HepG2 (cell line): Measurements from ENCODE around the gene EMP2. TPM values are rescaled to one million over a fixed set of nuclear protein-coding genes. Genes with fewer than 3 reads are reported as not detected.

Experiments
- CCDC6 ChIP-seq: sonication (generic); formaldehyde crosslinking; IDR thresholded peaks from 2 replicates; pipeline ENCODE4 v1.8.1; 2022; ENCODE audit warnings: mild to moderate bottlenecking, missing genetic modification reagents, moderate library complexity
- FOXA1 ChIP-seq, 2 experiments: fragments of 450-650 bp in 1 of 2; sonication (generic) in 1 of 2; formaldehyde crosslinking in 1 of 2; IDR thresholded peaks; 2 replicates each; pipeline versions ENCODE4 v1.4.0 to v1.6.1; 2016 to 2020; ENCODE audit warnings: missing genetic modification reagents in 1 of 2
- GATA4 ChIP-seq: sonication (generic); IDR thresholded peaks from 2 replicates; pipeline ENCODE4 v1.6.1; 2016; ENCODE audit warnings: antibody characterized with exemption, low read depth, borderline replicate concordance
- HNF4G ChIP-seq, 2 experiments: sonication (generic) in 1 of 2; formaldehyde crosslinking in 1 of 2; IDR thresholded peaks; 2 replicates each; pipeline versions ENCODE4 v1.4.0 to v1.6.1; 2011 to 2020; ENCODE audit warnings: borderline replicate concordance in 2 of 2, low read depth in 2 of 2, mild to moderate bottlenecking in 2 of 2, low read length in 1 of 2, missing genetic modification reagents in 1 of 2, moderate library complexity in 1 of 2
- KLF16 ChIP-seq, 2 experiments: sonication (generic) in 1 of 2; formaldehyde crosslinking in 1 of 2; IDR thresholded peaks; 2 replicates each; pipeline versions ENCODE4 v1.6.1 to v1.8.0; 2016 to 2023; ENCODE audit warnings: missing genetic modification reagents in 2 of 2, missing compliant biosample characterization in 1 of 2
- PRPF4 ChIP-seq: fragments of 200-400 bp; formaldehyde crosslinking; IDR thresholded peaks from 2 replicates; pipeline ENCODE4 v1.6.1; 2016; ENCODE audit warnings: low read length, low read depth; ENCODE audit not compliant: poor library complexity, severe bottlenecking
- SAP130 ChIP-seq: IDR thresholded peaks from 2 replicates; pipeline ENCODE4 v1.6.1; 2016; ENCODE audit warnings: low read depth
- TARDBP ChIP-seq: sonication (generic); formaldehyde crosslinking; IDR thresholded peaks from 2 replicates; pipeline ENCODE4 v1.8.0; 2022; ENCODE audit warnings: mild to moderate bottlenecking, missing genetic modification reagents
- UBTF ChIP-seq: sonication (generic); formaldehyde crosslinking; IDR thresholded peaks from 2 replicates; pipeline ENCODE4 v1.4.0; 2020; ENCODE audit warnings: mild to moderate bottlenecking, missing genetic modification reagents
- polyA plus RNA-seq, 8 experiments: library from polyadenylated mRNA; depleted of rRNA in 3 of 8; stranded (reverse) in 7 of 8; unstranded in 1 of 8; fragments of >200 nt; fragmentation: Illumina TruSeq in 4 of 8; extraction: Trizol in 4 of 8; gene quantifications; 2 replicates each; pipeline versions ENCODE4 v1.2.1 to v1.2.3, GENCODE V29; 2011 to 2016; ENCODE audit warnings: low read depth in 4 of 8, missing spikeins in 1 of 8, mixed read lengths in 1 of 8; ENCODE audit not compliant: insufficient read depth in 1 of 8
- total RNA-seq, 5 experiments: library from RNA; depleted of rRNA; stranded (reverse); fragments of >200 nt; fragmentation: Illumina TruSeq; extraction: Trizol; gene quantifications; 2 replicates each; pipeline ENCODE4 v1.2.3, GENCODE V29; 2016; ENCODE audit warnings: low read depth in 1 of 5

The EMP2 gene
- total and polyA plus RNA-seq, 2 of the 13 experiments (the other 11 are each of a cell fraction or from before 2014, with no cell fraction given), result 24.6 to 91.2 TPM

GRCh38 chr16:10521681-10522274 is 58.6 kb downstream of the EMP2 start (continued):
- TF ChIP-seq UBTF (CRISPR knock-in tag) (no peak), FOXA1 (IDR thresholded peaks at IDR 0.05) (no peak), FOXA1 (CRISPR knock-in tag; IDR thresholded peaks at IDR 0.05) (peak; percentile 36), KLF16 (CRISPR knock-in tag; IDR thresholded peaks at IDR 0.05) (no peak), CCDC6 (CRISPR knock-in tag) (no peak), SAP130 (CRISPR knock-in tag) (peak; percentile 38; the same call in 1 of the 2 replicates), TARDBP (CRISPR knock-in tag) (no peak), GATA4 (no peak), HNF4G (IDR thresholded peaks at IDR 0.05; ENCODE audit: borderline replicate concordance, low read depth, low read length) (no peak), HNF4G (CRISPR knock-in tag; IDR thresholded peaks at IDR 0.05; ENCODE audit: borderline replicate concordance, low read depth) (no peak), PRPF4 (no peak)
